Activated CD4-positive, alpha-beta T cell treated with anti-CD3 and anti-CD28 coated beads for 36 hours (primary cell): Measurements from ENCODE around the gene KCNH8. TPM values are rescaled to one million over a fixed set of nuclear protein-coding genes. Genes with fewer than 3 reads are reported as not detected.

Source experiments
- ATAC-seq: fragments of 200-7000 bp; cut with Tn5 transposase; one replicate; pipeline ENCODE4 v1.10.0; 2021; ENCODE audit warnings: mild to moderate bottlenecking, moderate library complexity
- CTCF ChIA-PET: fragments of 350-600 bp; sonication (Branson Sonifier 250); formaldehyde crosslinking; loops from one replicate; lab custom pipeline; 2021; ENCODE audit warnings: antibody characterized with exemption; lab: Charles Lee
- POLR2A ChIA-PET: fragments of 350-600 bp; sonication (Branson Sonifier 250); formaldehyde crosslinking; loops from one replicate; lab custom pipeline; 2021; ENCODE audit warnings: antibody characterized with exemption, inconsistent platforms; lab: Charles Lee
- DNase-seq: peaks from one replicate; pipeline ENCODE4 v3.0.0-alpha.2; 2020
- H3K27ac Mint-ChIP-seq: one replicate; pipeline ENCODE4 v1.8.0; 2021; ENCODE audit warnings: mixed read lengths
- H3K27me3 Mint-ChIP-seq: one replicate; pipeline ENCODE4 v1.8.0; 2021; ENCODE audit warnings: mixed read lengths
- H3K36me3 Mint-ChIP-seq: one replicate; pipeline ENCODE4 v1.8.0; 2021; ENCODE audit warnings: low read depth, mixed read lengths
- H3K4me1 Mint-ChIP-seq: one replicate; pipeline ENCODE4 v1.8.0; 2021; ENCODE audit warnings: mixed read lengths
- H3K4me3 Mint-ChIP-seq: one replicate; pipeline ENCODE4 v1.8.0; 2021; ENCODE audit warnings: mild to moderate bottlenecking, moderate library complexity, mixed read lengths
- H3K9me3 Mint-ChIP-seq: one replicate; pipeline ENCODE4 v1.8.0; 2021; ENCODE audit warnings: low read depth, mixed read lengths
- intact Hi-C, 2 experiments: fragments of 100-400 bp; cut with DNase I in 1 of 2; cut with micrococcal nuclease in 1 of 2; formaldehyde crosslinking; loops; one replicate each; pipeline versions ENCODE4 v1.14.2 to v1.15.1; 2022 to 2024; cut with DNase I, micrococcal nuclease
- total RNA-seq, 2 experiments: library from RNA; stranded (reverse); gene quantifications; one replicate each; pipeline ENCODE4 v1.2.3, GENCODE V29; 2021

The KCNH8 gene
- total RNA-seq, 2 experiments from 2014 or later: 0.05 TPM; not detected in 1

DNA sequence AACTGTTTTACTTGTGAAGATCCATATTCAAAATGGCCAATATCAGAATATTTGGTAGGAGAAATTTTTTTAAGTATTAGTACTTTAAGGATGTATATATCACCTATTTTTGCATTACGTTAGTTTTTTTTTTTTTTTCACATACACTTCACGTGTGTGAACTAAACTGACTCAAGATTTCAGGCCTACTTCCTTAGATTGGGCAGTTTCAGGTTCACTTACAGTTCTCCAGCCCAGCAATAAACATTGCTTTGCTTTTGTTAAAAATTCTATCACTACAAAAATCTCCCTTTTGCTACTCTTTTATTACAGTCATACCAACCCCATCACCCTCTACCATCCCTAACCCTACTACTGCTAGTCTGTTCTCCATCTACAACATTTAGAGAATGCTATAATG is 183.6 kb downstream of the KCNH8 start:
- DNase-seq (no peak), ATAC-seq (no peak)
- intact Hi-C loops: no loop called here
- Mint-ChIP-seq H3K27ac (no peak overlapping the region), H3K4me1 (no peaks in the 10 kb centered on the region), H3K9me3 (no peaks in the 10 kb centered on the region), H3K27me3 (no peaks in the 10 kb centered on the region), H3K36me3 (no peaks in the 10 kb centered on the region), H3K4me3 (no peak overlapping the region)
- ChIA-PET CTCF (no interaction called here), POLR2A (no interaction called here)

GRCh38 chr3:19334120-19334519 is 185.8 kb downstream of the KCNH8 start:
- H3K36me3 Mint-ChIP-seq: no peaks in the 10 kb centered on the region
- H3K4me1 Mint-ChIP-seq: no peaks in the 10 kb centered on the region
- no peak for DNase-seq
- ATAC-seq: no peak
- CTCF ChIA-PET: no interaction called here
- intact Hi-C loops: no loop called here
- no peaks in the 10 kb centered on the region for H3K9me3 Mint-ChIP-seq
- H3K27ac Mint-ChIP-seq: no peak overlapping the region
- no peaks in the 10 kb centered on the region for H3K27me3 Mint-ChIP-seq
- POLR2A ChIA-PET: no interaction called here
- no peak overlapping the region for H3K4me3 Mint-ChIP-seq

- POLR2A ChIA-PET: no interaction called here
- no peaks in the 10 kb centered on the region for H3K4me1 Mint-ChIP-seq
- H3K27me3 Mint-ChIP-seq: no peaks in the 10 kb centered on the region
- H3K36me3 Mint-ChIP-seq: no peaks in the 10 kb centered on the region
- CTCF ChIA-PET: no interaction called here
- no peak overlapping the region for H3K27ac Mint-ChIP-seq
- DNase-seq: no peak
- no peaks in the 10 kb centered on the region for H3K9me3 Mint-ChIP-seq
- no peak for ATAC-seq
- intact Hi-C loops: no loop called here
- no peak overlapping the region for H3K4me3 Mint-ChIP-seq
Measured at GRCh38 chr3:19338769-19339168, 190.5 kb downstream of the KCNH8 start.

- Mint-ChIP-seq H3K4me1 (no peaks in the 10 kb centered on the region), H3K4me3 (no peak overlapping the region), H3K27ac (no peak overlapping the region), H3K36me3 (no peaks in the 10 kb centered on the region), H3K27me3 (no peaks in the 10 kb centered on the region), H3K9me3 (no peaks in the 10 kb centered on the region)
- ATAC-seq (no peak), DNase-seq (no peak)
- ChIA-PET POLR2A (no interaction called here), CTCF (no interaction called here)
- intact Hi-C loops: loop anchor here in 1 of 2 experiments (10.0 kb wide), 1 partner anchor 202 kb away; no protein-coding TSS in a partner anchor
Measured at GRCh38 chr3:19342389-19342788, 194.1 kb downstream of the KCNH8 start.

- ChIA-PET CTCF (interaction anchor here (0.6 to 2.7 kb wide), 4 partner anchors 12 to 520 kb away, joined by 4 to 28 read pairs (median 4); no protein-coding TSS in a partner anchor), POLR2A (no interaction called here)
- intact Hi-C loops: loop anchor here in 1 of 2 experiments (10.0 kb wide), 1 partner anchor 198 kb away; no protein-coding TSS in a partner anchor
- ATAC-seq (no peak), DNase-seq (no peak)
- Mint-ChIP-seq H3K4me3 (no peak overlapping the region), H3K4me1 (no peaks in the 10 kb centered on the region), H3K36me3 (no peaks in the 10 kb centered on the region), H3K27me3 (peaks cover 2% of the 10 kb centered on the region), H3K9me3 (no peaks in the 10 kb centered on the region), H3K27ac (no peak overlapping the region)
Measured at GRCh38 chr3:19346759-19347158, 198.4 kb downstream of the KCNH8 start.

DNA sequence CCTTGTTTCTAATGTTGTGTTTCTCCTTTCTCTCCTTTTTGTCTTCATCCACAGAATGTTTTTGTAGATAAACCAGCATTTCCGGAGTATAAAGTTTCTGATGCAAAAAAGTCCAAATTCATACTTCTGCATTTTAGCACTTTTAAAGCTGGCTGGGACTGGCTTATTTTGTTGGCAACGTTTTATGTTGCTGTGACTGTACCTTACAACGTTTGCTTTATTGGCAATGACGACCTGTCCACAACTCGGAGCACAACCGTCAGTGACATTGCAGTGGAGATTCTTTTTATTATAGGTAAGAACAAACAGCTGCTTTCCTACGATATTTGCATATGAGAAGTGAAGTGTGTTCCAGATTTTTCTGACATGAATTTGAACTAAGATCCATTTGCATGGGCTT is 199.4 kb downstream of the KCNH8 start:
- DNase-seq (no peak), ATAC-seq (no peak)
- Mint-ChIP-seq H3K36me3 (no peaks in the 10 kb centered on the region), H3K4me1 (no peaks in the 10 kb centered on the region), H3K9me3 (no peaks in the 10 kb centered on the region), H3K27ac (no peak overlapping the region), H3K27me3 (peaks cover 2% of the 10 kb centered on the region), H3K4me3 (no peak overlapping the region)
- intact Hi-C loops: loop anchor here (2.0 to 10.0 kb wide), 2 partner anchors 195 to 197 kb away; no protein-coding TSS in a partner anchor
- ChIA-PET CTCF (interaction anchor here (0.7 to 2.7 kb wide), 3 partner anchors 21 to 519 kb away, joined by 3 to 28 read pairs (median 4); no protein-coding TSS in a partner anchor), POLR2A (no interaction called here)

DNA sequence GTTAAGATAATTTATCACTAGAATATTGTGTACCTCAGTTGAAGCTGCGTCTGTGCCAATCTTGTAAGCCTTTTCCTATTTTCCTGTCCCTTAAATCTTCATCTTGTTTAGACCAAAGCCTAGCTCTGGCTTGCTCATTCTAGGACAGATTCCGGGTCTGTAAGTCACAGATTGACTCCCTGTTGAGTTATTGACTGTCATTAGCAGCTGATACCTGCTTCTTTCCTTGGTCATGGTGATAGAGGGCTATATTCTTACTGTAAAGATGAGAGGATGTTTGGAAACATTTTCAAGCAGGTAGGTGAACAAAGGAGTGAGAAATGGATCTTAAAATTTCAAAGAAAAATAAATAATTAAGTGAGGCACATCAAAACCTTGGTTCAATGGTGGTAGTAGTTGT is 200.2 kb downstream of the KCNH8 start:
- DNase-seq (no peak), ATAC-seq (no peak)
- Mint-ChIP-seq H3K27me3 (peaks cover 2% of the 10 kb centered on the region), H3K4me3 (no peak overlapping the region), H3K27ac (no peak overlapping the region), H3K9me3 (no peaks in the 10 kb centered on the region), H3K4me1 (no peaks in the 10 kb centered on the region), H3K36me3 (no peaks in the 10 kb centered on the region)
- ChIA-PET CTCF (interaction anchor here (0.9 to 2.7 kb wide), 7 partner anchors 15 to 522 kb away, joined by 3 to 28 read pairs (median 4); no protein-coding TSS in a partner anchor), POLR2A (interaction anchor here (0.5 to 0.7 kb wide), 2 partner anchors 16 to 227 kb away, joined by 3 read pairs; no protein-coding TSS in a partner anchor)
- intact Hi-C loops: loop anchor here (2.0 to 10.0 kb wide), 2 partner anchors 194 to 196 kb away; no protein-coding TSS in a partner anchor

GRCh38 chr3:19348941-19349564 is 200.7 kb downstream of the KCNH8 start:
- no peak overlapping the region for H3K4me3 Mint-ChIP-seq
- ATAC-seq (peak; percentile 73), DNase-seq (peak; percentile 22)
- POLR2A ChIA-PET: interaction anchor here (0.5 kb wide), 1 partner anchor 227 kb away, joined by 3 read pairs; no protein-coding TSS in a partner anchor
- no peak overlapping the region for H3K27ac Mint-ChIP-seq
- peaks cover 2% of the 10 kb centered on the region for H3K27me3 Mint-ChIP-seq
- no peaks in the 10 kb centered on the region for H3K9me3 Mint-ChIP-seq
- no peaks in the 10 kb centered on the region for H3K4me1 Mint-ChIP-seq
- CTCF ChIA-PET: interaction anchor here (0.6 to 2.7 kb wide), 8 partner anchors 14 to 521 kb away, joined by 3 to 28 read pairs (median 4); no protein-coding TSS in a partner anchor
- intact Hi-C loops: loop anchor here (1.0 to 10.0 kb wide), 3 partner anchors 194 to 517 kb away; no protein-coding TSS in a partner anchor
- H3K36me3 Mint-ChIP-seq: no peaks in the 10 kb centered on the region

- Mint-ChIP-seq H3K4me1 (no peaks in the 10 kb centered on the region), H3K27me3 (no peaks in the 10 kb centered on the region), H3K36me3 (no peaks in the 10 kb centered on the region), H3K9me3 (no peaks in the 10 kb centered on the region), H3K4me3 (no peak overlapping the region), H3K27ac (no peak overlapping the region)
- ChIA-PET POLR2A (no interaction called here), CTCF (no interaction called here)
- ATAC-seq (no peak), DNase-seq (no peak)
- intact Hi-C loops: no loop called here
Measured at GRCh38 chr3:19357947-19358346, 209.6 kb downstream of the KCNH8 start.

DNA sequence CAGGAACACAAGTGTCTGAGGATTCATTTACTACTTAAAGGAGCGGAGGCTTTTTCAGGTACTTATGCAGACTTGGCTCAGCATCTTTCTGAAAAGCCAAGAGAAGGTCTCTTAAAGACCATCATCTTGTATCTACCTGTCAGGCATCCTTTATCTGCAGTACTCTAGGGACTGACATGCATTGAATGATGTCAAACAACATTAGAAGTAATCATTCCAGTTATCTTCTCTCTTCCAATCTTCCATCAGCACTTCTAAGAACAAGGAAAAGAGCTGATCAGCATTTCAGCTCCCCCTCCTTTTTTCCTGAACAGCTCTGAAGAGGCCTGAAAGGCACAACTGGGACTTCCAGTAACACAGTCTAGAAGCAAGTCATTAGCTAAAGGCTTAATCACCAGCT is 214.8 kb downstream of the KCNH8 start:
- intact Hi-C loops: no loop called here

GRCh38 chr3:19364148-19364547 is 215.8 kb downstream of the KCNH8 start:
- Mint-ChIP-seq H3K27ac (no peak overlapping the region), H3K4me3 (no peak overlapping the region), H3K4me1 (no peaks in the 10 kb centered on the region), H3K27me3 (no peaks in the 10 kb centered on the region), H3K36me3 (no peaks in the 10 kb centered on the region), H3K9me3 (no peaks in the 10 kb centered on the region)
- ATAC-seq (no peak), DNase-seq (no peak)
- ChIA-PET CTCF (interaction anchor here (0.6 kb wide), 1 partner anchor 20 kb away, joined by 5 read pairs; no protein-coding TSS in a partner anchor), POLR2A (no interaction called here)
- intact Hi-C loops: no loop called here

More for the DNA sequence above, 214.8 kb downstream of the KCNH8 start:
- CTCF ChIA-PET: interaction anchor here (0.8 to 1.4 kb wide), 2 partner anchors 14 to 111 kb away, joined by 3 to 5 read pairs; no protein-coding TSS in a partner anchor
- H3K36me3 Mint-ChIP-seq: no peaks in the 10 kb centered on the region
- H3K27ac Mint-ChIP-seq: no peak overlapping the region
- no peak overlapping the region for H3K4me3 Mint-ChIP-seq
- no peaks in the 10 kb centered on the region for H3K9me3 Mint-ChIP-seq
- no peak for DNase-seq
- H3K4me1 Mint-ChIP-seq: no peaks in the 10 kb centered on the region
- no peak for ATAC-seq
- POLR2A ChIA-PET: no interaction called here
- H3K27me3 Mint-ChIP-seq: no peaks in the 10 kb centered on the region

GRCh38 chr3:19365471-19365870 is 217.2 kb downstream of the KCNH8 start:
- Mint-ChIP-seq H3K27ac (no peak overlapping the region), H3K4me1 (no peaks in the 10 kb centered on the region), H3K9me3 (no peaks in the 10 kb centered on the region), H3K4me3 (no peak overlapping the region), H3K27me3 (no peaks in the 10 kb centered on the region), H3K36me3 (no peaks in the 10 kb centered on the region)
- DNase-seq (no peak), ATAC-seq (no peak)
- intact Hi-C loops: no loop called here
- POLR2A ChIA-PET: no interaction called here
- CTCF ChIA-PET: no interaction called here
